Activated B cell treated with CpG ODN at 0.5 μM for 24 hours (primary cell): ENCODE results near the gene SRF. TPM values are rescaled to one million over a fixed set of nuclear protein-coding genes. Genes with fewer than 3 reads are reported as not detected.

Experiments used
- ATAC-seq: fragments of 200-7000 bp; cut with Tn5 transposase; one replicate; pipeline ENCODE4 v1.10.0; 2021; ENCODE audit warnings: low read depth, mild to moderate bottlenecking, moderate library complexity
- CTCF ChIA-PET: fragments of 350-600 bp; sonication (Branson Sonifier 250); formaldehyde crosslinking; loops from one replicate; lab custom pipeline; 2021; ENCODE audit warnings: antibody characterized with exemption; lab: Charles Lee
- POLR2A ChIA-PET: fragments of 350-600 bp; sonication (Branson Sonifier 250); formaldehyde crosslinking; loops from one replicate; lab custom pipeline; 2021; ENCODE audit warnings: antibody characterized with exemption; lab: Charles Lee
- DNase-seq: peaks from one replicate; pipeline ENCODE4 v3.0.0; 2022
- H3K27ac Mint-ChIP-seq: one replicate; pipeline ENCODE4 v1.8.0; 2020; ENCODE audit warnings: mixed read lengths
- H3K27me3 Mint-ChIP-seq: one replicate; pipeline ENCODE4 v1.8.0; 2021; ENCODE audit warnings: mixed read lengths
- H3K36me3 Mint-ChIP-seq: one replicate; pipeline ENCODE4 v1.8.0; 2021; ENCODE audit warnings: low read depth, mixed read lengths
- H3K4me1 Mint-ChIP-seq: one replicate; pipeline ENCODE4 v1.8.0; 2021; ENCODE audit warnings: mixed read lengths
- H3K4me3 Mint-ChIP-seq: one replicate; pipeline ENCODE4 v1.8.0; 2020; ENCODE audit warnings: mild to moderate bottlenecking, mixed read lengths
- H3K9me3 Mint-ChIP-seq: one replicate; pipeline ENCODE4 v1.8.0; 2020; ENCODE audit warnings: mixed read lengths
- CTCF ChIP-seq: fragments of 200-600 bp; IDR thresholded peaks from one replicate; pipeline ENCODE4 v1.8.0; 2022; ENCODE audit warnings: antibody characterized with exemption, mild to moderate bottlenecking
- intact Hi-C: fragments of 100-400 bp; cut with micrococcal nuclease; formaldehyde crosslinking; loops from one replicate; pipeline ENCODE4 v1.15.1; 2024
- total RNA-seq: library from RNA; stranded (reverse); gene quantifications from 2 replicates; pipeline ENCODE4 v1.2.3, GENCODE V29; 2022

The SRF gene
- total RNA-seq, 1 donor from 2014 or later = 35.9 TPM

- intact Hi-C loops = no loop called here
- no peak for DNase-seq
- Mint-ChIP-seq H3K36me3 (peaks cover 75% of the 10 kb centered on the region), H3K4me3 (no peak overlapping the region), H3K27ac (no peak overlapping the region), H3K27me3 (no peaks in the 10 kb centered on the region), H3K9me3 (no peaks in the 10 kb centered on the region), H3K4me1 (no peaks in the 10 kb centered on the region)
- ChIA-PET CTCF (no interaction called here), POLR2A (interaction anchor here (0.6 kb wide), 2 partner anchors 9 to 1019 kb away, joined by 4 to 8 read pairs; no protein-coding TSS in a partner anchor)
- no peak for TF ChIP-seq CTCF
- no peak for ATAC-seq
Observed at GRCh38 chr6:43200541-43200940, 29.5 kb downstream of the SRF start.

- ChIA-PET POLR2A (interaction anchor here (0.5 kb wide), 1 partner anchor 25 kb away, joined by 3 read pairs; no protein-coding TSS in a partner anchor), CTCF (no interaction called here)
- no peak for TF ChIP-seq CTCF
- ATAC-seq (no peak), DNase-seq (no peak)
- Mint-ChIP-seq H3K27me3 (no peaks in the 10 kb centered on the region), H3K9me3 (no peaks in the 10 kb centered on the region), H3K36me3 (peaks cover 72% of the 10 kb centered on the region), H3K4me1 (no peaks in the 10 kb centered on the region), H3K27ac (no peak overlapping the region), H3K4me3 (no peak overlapping the region)
- intact Hi-C loops = no loop called here
Observed at GRCh38 chr6:43202451-43202850, 31.4 kb downstream of the SRF start.

GRCh38 chr6:43203029-43203717 is 32.1 kb downstream of the SRF start:
- no peaks in the 10 kb centered on the region for H3K4me1 Mint-ChIP-seq
- TF ChIP-seq CTCF = no peak
- no peak overlapping the region for H3K27ac Mint-ChIP-seq
- ATAC-seq = no peak
- CTCF ChIA-PET = no interaction called here
- H3K4me3 Mint-ChIP-seq = no peak overlapping the region
- intact Hi-C loops = no loop called here
- peaks cover 70% of the 10 kb centered on the region for H3K36me3 Mint-ChIP-seq
- POLR2A ChIA-PET = interaction anchor here (0.5 to 0.6 kb wide), 2 partner anchors 22 to 24 kb away, joined by 3 to 8 read pairs; no protein-coding TSS in a partner anchor
- DNase-seq = no peak
- no peaks in the 10 kb centered on the region for H3K9me3 Mint-ChIP-seq
- H3K27me3 Mint-ChIP-seq = no peaks in the 10 kb centered on the region

- TF ChIP-seq CTCF = no peak
- peaks cover 67% of the 10 kb centered on the region for H3K36me3 Mint-ChIP-seq
- no peaks in the 10 kb centered on the region for H3K4me1 Mint-ChIP-seq
- no peak for DNase-seq
- H3K27ac Mint-ChIP-seq = no peak overlapping the region
- intact Hi-C loops = no loop called here
- H3K9me3 Mint-ChIP-seq = no peaks in the 10 kb centered on the region
- no peak for ATAC-seq
- no peak overlapping the region for H3K4me3 Mint-ChIP-seq
- H3K27me3 Mint-ChIP-seq = no peaks in the 10 kb centered on the region
- ChIA-PET CTCF (no interaction called here), POLR2A (no interaction called here)
Observed at GRCh38 chr6:43203718-43204095, 32.6 kb downstream of the SRF start.

- ChIA-PET CTCF (no interaction called here), POLR2A (no interaction called here)
- Mint-ChIP-seq H3K4me3 (no peak overlapping the region), H3K27ac (no peak overlapping the region), H3K27me3 (no peaks in the 10 kb centered on the region), H3K4me1 (no peaks in the 10 kb centered on the region), H3K36me3 (peaks cover 63% of the 10 kb centered on the region), H3K9me3 (no peaks in the 10 kb centered on the region)
- DNase-seq = no peak
- intact Hi-C loops = no loop called here
- no peak for ATAC-seq
- no peak for TF ChIP-seq CTCF
Observed at GRCh38 chr6:43204271-43205105, 33.4 kb downstream of the SRF start.
